Small intestine (tissue), 7 donors: Measurements from ENCODE around the gene PTCH1. TPM values are rescaled to one million over a fixed set of nuclear protein-coding genes. Genes with fewer than 3 reads are reported as not detected.
A peak's percentile ranks its signal among the peaks of the same experiment; 100 is the strongest.

Experiments
- DNase-seq, 2 donors: peaks; one replicate each; pipeline versions ENCODE4 v3.0.0 to v3.0.0-alpha.2; 2013
- FAIRE-seq: peaks from 2 replicates; lab custom pipeline; 2012; peaks lifted over from hg19 to GRCh38; lab: Jason Lieb, UNC
- H3K27ac ChIP-seq, 3 donors: one replicate each; pipeline ENCODE4 v1.5.1; 2013; ENCODE audit warnings: low read length in 2 of 3, mild to moderate bottlenecking in 2 of 3, control low read depth in 1 of 3, inconsistent platforms in 1 of 3, low read depth in 1 of 3, moderate library complexity in 1 of 3
- H3K27me3 ChIP-seq, 3 donors: one replicate each; pipeline ENCODE4 v1.6.1; 2013; ENCODE audit warnings: low read length in 3 of 3, inconsistent platforms in 1 of 3; ENCODE audit not compliant: control insufficient read depth in 3 of 3, insufficient read depth in 3 of 3
- H3K36me3 ChIP-seq, 3 donors: one replicate each; pipeline ENCODE4 v1.6.1; 2013; ENCODE audit warnings: low read length in 3 of 3, inconsistent platforms in 1 of 3, low read depth in 1 of 3, mild to moderate bottlenecking in 1 of 3, moderate library complexity in 1 of 3; ENCODE audit not compliant: control insufficient read depth in 3 of 3, insufficient read depth in 2 of 3
- H3K4me1 ChIP-seq, 3 donors: one replicate each; pipeline ENCODE4 v1.6.1; 2013; ENCODE audit warnings: low read length in 2 of 3, inconsistent platforms in 1 of 3, low read depth in 1 of 3, mild to moderate bottlenecking in 1 of 3, moderate library complexity in 1 of 3; ENCODE audit not compliant: control insufficient read depth in 3 of 3, insufficient read depth in 2 of 3
- H3K4me3 ChIP-seq, 3 donors: one replicate each; pipeline ENCODE4 v1.5.1; 2013; ENCODE audit warnings: low read length in 3 of 3, control low read depth in 1 of 3, inconsistent platforms in 1 of 3, low read depth in 1 of 3, mild to moderate bottlenecking in 1 of 3, moderate library complexity in 1 of 3
- H3K9me3 ChIP-seq, 2 donors: one replicate each; pipeline ENCODE4 v1.6.1; 2013; ENCODE audit warnings: low read depth in 1 of 2, low read length in 1 of 2; ENCODE audit not compliant: control insufficient read depth in 2 of 2, insufficient read depth in 1 of 2
- WGBS, 3 donors: extraction: QIAGEN DNeasy Blood & Tissue Kit; methylation state at CpG; one replicate each; pipeline ENCODE4 v1.1.7; 2013; 5-methylcytosine and 5-hydroxymethylcytosine counted together
- polyA plus RNA-seq, 4 donors: library from polyadenylated mRNA; stranded (reverse) in 3 of 4; unstranded in 1 of 4; fragments of 200-250 nt in 3 of 4; fragments of 120-200 nt in 1 of 4; gene quantifications; one replicate each; pipeline versions ENCODE4 v1.2.1 to v1.2.3, GENCODE V29; 2013
- donor health status: healthy with polysubstance abuse.
- donor health status: control.
- donor health status: control.
- donor health status: Bipolar disorder and iron deficiency.
- donor health status: healthy.

Gene PTCH1
- polyA plus RNA-seq, 4 donors: 2.2 to 25.2 (median 5.8) TPM

DNA sequence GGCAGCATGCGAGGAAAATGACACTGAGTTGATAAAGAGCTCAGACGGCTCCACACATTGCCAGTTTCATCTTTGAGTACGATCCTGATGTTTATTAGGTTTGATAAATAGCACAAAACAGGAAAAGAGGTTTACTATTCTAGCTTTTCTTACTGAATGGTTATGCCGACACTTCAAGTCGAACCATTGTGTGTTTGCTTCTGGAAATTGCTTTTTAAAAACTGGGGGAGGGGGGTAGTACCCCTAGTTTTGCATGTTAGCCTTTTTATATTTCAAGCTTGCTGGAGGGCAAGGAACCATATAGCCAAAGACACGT is 5.2 kb downstream of the PTCH1 start:
- WGBS, 3 donors: 1 to 3% (median 2%) methylated on average over 6 of the region's 6 CpGs
- peaks cover 0 to 19% (median 5%) of the 10 kb centered on the region in 3 donors for H3K4me1 ChIP-seq
- H3K27ac ChIP-seq: peak overlapping the region; percentile 77 to 92 (median 90)
- DNase-seq: no peak
- H3K27me3 ChIP-seq: peaks cover 0 to 5% (median 0%) of the 10 kb centered on the region in 3 donors
- no peaks in the 10 kb centered on the region for H3K9me3 ChIP-seq
- H3K36me3 ChIP-seq: no peaks in the 10 kb centered on the region
- FAIRE-seq: no peak
- H3K4me3 ChIP-seq: peak overlapping the region; percentile 50 to 88 (median 71)

- no peak for FAIRE-seq
- Histone ChIP-seq H3K9me3 (no peaks in the 10 kb centered on the region), H3K4me3 (peak overlapping the region; percentile 50 to 88 (median 71))
Observed at GRCh38 chr9:95510709-95511615, 5.8 kb downstream of the PTCH1 start.

GRCh38 chr9:95509851-95510708 is 6.7 kb downstream of the PTCH1 start:
- Histone ChIP-seq H3K27me3 (no peaks in the 10 kb centered on the region), H3K4me1 (peaks cover 0 to 16% (median 0%) of the 10 kb centered on the region in 3 donors), H3K4me3 (peak overlapping the region; percentile 50 to 88 (median 62)), H3K36me3 (peaks cover 0 to 2% (median 0%) of the 10 kb centered on the region in 3 donors), H3K27ac (peak overlapping the region in 2 of 3 donors; percentile 72 to 90), H3K9me3 (no peaks in the 10 kb centered on the region)
- WGBS, 3 donors: 0 to 1% (median 1%) methylated on average over 38 of the region's 38 CpGs
- DNase-seq (peak; percentile 29 to 39), FAIRE-seq (no peak)

More at GRCh38 chr9:95510709-95511615, 5.8 kb downstream of the PTCH1 start:
- WGBS, 3 donors: 0 to 1% (median 0%) methylated on average over 52 to 102 of the region's 102 CpGs
- H3K4me1 ChIP-seq: peaks cover 0 to 19% (median 5%) of the 10 kb centered on the region in 3 donors
- H3K36me3 ChIP-seq: peaks cover 0 to 2% (median 0%) of the 10 kb centered on the region in 3 donors
- peak overlapping the region; percentile 77 to 92 (median 90) for H3K27ac ChIP-seq
- peaks cover 0 to 5% (median 0%) of the 10 kb centered on the region in 3 donors for H3K27me3 ChIP-seq
- DNase-seq: peak; percentile 93 to 97

- 0 to 1% (median 0%) methylated on average over 48 of the region's 48 CpGs for WGBS, 3 donors
- peaks cover 0 to 20% (median 0%) of the 10 kb centered on the region in 3 donors for H3K4me1 ChIP-seq
- peak overlapping the region; percentile 62 to 88 (median 82) for H3K4me3 ChIP-seq
- H3K36me3 ChIP-seq: peaks cover 0 to 2% (median 0%) of the 10 kb centered on the region in 3 donors
- peak overlapping the region in 2 of 3 donors; percentile 85 to 90 for H3K27ac ChIP-seq
- FAIRE-seq: no peak
- H3K9me3 ChIP-seq: no peaks in the 10 kb centered on the region
- no peaks in the 10 kb centered on the region for H3K27me3 ChIP-seq
- peak; percentile 78 to 90 for DNase-seq
Observed at GRCh38 chr9:95508968-95509850, 7.6 kb downstream of the PTCH1 start.

GRCh38 chr9:95508242-95508967 is 8.4 kb downstream of the PTCH1 start:
- WGBS, 3 donors: 0 to 1% (median 1%) methylated on average over 80 to 111 of the region's 111 CpGs
- H3K4me3 ChIP-seq: peak overlapping the region; percentile 82 to 88 (median 82)
- peaks cover 0 to 22% (median 0%) of the 10 kb centered on the region in 3 donors for H3K4me1 ChIP-seq
- H3K9me3 ChIP-seq: no peaks in the 10 kb centered on the region
- peaks cover 0 to 2% (median 0%) of the 10 kb centered on the region in 3 donors for H3K36me3 ChIP-seq
- FAIRE-seq (no peak), DNase-seq (no peak)
- no peaks in the 10 kb centered on the region for H3K27me3 ChIP-seq
- H3K27ac ChIP-seq: peak overlapping the region; percentile 28 to 92 (median 87)

DNA sequence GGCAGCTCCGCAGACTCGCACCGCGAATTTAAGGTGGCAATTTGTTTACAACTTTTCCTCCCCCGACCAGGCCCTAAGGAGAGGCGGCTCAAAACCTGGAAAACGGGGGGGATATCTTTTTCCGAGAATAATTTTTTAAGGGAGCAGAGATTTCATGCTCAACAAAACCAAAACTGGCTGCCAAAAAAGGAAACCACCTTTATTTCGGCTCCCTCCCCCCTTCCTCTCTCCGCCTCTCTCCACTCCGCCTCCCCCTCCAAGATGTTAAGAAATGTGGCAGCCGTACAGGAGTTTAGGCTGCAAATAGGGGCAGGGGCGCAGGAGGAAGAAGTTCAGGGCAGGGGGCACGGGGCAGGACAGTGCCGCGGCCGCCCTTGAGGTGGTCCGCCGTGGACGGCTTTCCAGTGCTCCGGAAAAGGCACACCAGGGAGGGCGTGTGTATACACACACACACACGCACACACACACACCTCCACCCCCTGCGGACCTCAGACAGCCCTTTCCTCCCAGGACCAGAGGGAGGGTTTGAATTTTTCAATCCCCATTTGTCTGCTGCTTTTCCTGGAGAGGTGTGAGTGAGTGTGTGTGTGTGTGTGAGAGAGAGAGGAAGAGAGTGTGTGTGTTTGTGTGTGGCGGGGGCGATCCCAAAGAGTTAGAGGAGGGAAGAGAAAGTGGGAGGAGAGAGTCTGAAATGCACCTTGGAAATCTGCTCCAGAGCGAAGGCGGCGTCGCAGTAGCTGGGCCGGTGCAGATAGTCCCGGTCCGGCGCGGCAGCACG is 9.1 kb downstream of the PTCH1 start:
- Histone ChIP-seq H3K4me3 (peak overlapping the region; percentile 82 to 88 (median 82)), H3K9me3 (no peaks in the 10 kb centered on the region), H3K27ac (peak overlapping the region; percentile 28 to 92 (median 87)), H3K4me1 (peaks cover 0 to 20% (median 0%) of the 10 kb centered on the region in 3 donors), H3K36me3 (peaks cover 0 to 2% (median 0%) of the 10 kb centered on the region in 3 donors), H3K27me3 (no peaks in the 10 kb centered on the region)
- FAIRE-seq: no peak
- DNase-seq: peak; percentile 62 to 87
- 0 to 1% (median 0%) methylated on average over 25 to 36 of the region's 36 CpGs for WGBS, 3 donors
